Muscle layer of duodenum (tissue), 2 donors: Measurements from ENCODE around the gene FCRL1.

Experiments
- H3K27ac ChIP-seq: one replicate; pipeline ENCODE4 v1.7.0; 2013; ENCODE audit warnings: mild to moderate bottlenecking, low read length
- H3K27me3 ChIP-seq: one replicate; pipeline ENCODE4 v1.7.0; 2013; ENCODE audit warnings: low read depth, mild to moderate bottlenecking, control low read depth, low read length
- H3K36me3 ChIP-seq, 2 donors: one replicate each; pipeline ENCODE4 v1.7.0; 2013; ENCODE audit warnings: low read length in 2 of 2, control low read depth in 1 of 2, mild to moderate bottlenecking in 1 of 2; ENCODE audit not compliant: insufficient read depth in 2 of 2, control insufficient read depth in 1 of 2
- H3K4me1 ChIP-seq, 2 donors: one replicate each; pipeline ENCODE4 v1.7.0; 2013; ENCODE audit warnings: low read length in 2 of 2, mild to moderate bottlenecking in 2 of 2, control low read depth in 1 of 2, moderate library complexity in 1 of 2; ENCODE audit not compliant: insufficient read depth in 2 of 2, control insufficient read depth in 1 of 2
- H3K4me3 ChIP-seq, 2 donors: one replicate each; pipeline ENCODE4 v1.7.0; 2013; ENCODE audit warnings: low read length in 2 of 2, low read depth in 1 of 2, mild to moderate bottlenecking in 1 of 2
- H3K9me3 ChIP-seq, 2 donors: one replicate each; pipeline ENCODE4 v1.7.0; 2013; ENCODE audit warnings: low read length in 2 of 2, control low read depth in 1 of 2, mild to moderate bottlenecking in 1 of 2; ENCODE audit not compliant: control insufficient read depth in 1 of 2
- donor health status: healthy.

FCRL1 gene, protein sequence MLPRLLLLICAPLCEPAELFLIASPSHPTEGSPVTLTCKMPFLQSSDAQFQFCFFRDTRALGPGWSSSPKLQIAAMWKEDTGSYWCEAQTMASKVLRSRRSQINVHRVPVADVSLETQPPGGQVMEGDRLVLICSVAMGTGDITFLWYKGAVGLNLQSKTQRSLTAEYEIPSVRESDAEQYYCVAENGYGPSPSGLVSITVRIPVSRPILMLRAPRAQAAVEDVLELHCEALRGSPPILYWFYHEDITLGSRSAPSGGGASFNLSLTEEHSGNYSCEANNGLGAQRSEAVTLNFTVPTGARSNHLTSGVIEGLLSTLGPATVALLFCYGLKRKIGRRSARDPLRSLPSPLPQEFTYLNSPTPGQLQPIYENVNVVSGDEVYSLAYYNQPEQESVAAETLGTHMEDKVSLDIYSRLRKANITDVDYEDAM

DNA sequence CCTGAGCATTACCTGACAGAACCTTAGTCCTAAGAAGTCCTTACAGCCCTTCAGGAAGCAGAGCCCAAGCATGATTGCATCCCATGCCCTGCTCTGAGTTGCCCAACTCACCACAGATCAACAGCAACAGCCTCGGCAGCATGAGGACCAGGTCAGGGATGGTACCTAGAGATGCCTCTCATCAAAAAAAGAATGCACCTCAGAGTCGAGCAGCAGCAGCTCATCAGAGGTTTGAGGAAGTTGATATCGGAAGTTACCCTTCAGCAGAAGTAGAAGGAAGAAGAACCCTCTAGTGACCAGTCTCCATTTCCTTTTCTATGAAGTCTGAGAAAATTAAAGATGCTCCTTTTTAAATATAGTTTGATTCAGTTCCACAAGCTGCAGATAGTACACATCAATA, at the start of gene FCRL1:
FCRL1 (minus strand) TSS at position 225 of the 400 bp plus-strand sequence; CDS start at position 142, 83 bp downstream.
- Histone ChIP-seq H3K36me3 (no peaks in the 10 kb centered on the region), H3K4me3 (no peak within 1 kb of the TSS), H3K27ac (no peak within 1 kb of the TSS), H3K27me3 (no peaks in the 10 kb centered on the region), H3K4me1 (no peaks in the 10 kb centered on the region), H3K9me3 (no peaks in the 10 kb centered on the region)

DNA sequence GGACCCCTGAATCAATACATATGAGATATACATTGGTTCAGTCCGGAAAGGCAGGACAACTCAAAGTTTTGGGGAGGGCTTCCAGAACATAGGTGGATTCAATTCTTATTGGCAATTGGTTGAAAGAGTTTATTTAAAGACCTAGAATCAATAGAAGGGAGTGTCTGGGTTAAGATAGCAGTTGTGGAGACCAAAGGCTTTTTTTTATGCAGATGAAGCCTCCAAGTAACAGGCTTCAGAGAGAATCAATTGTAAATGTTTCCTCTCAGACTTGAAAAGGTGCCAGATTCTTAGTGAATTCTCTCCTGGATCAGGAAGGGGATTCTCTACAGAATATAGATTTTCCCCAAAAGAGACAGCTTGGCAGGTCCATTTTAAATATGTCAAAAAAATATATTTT, 48.7 kb upstream of the FCRL1 start:
- H3K27ac ChIP-seq = no peak overlapping the region

GRCh38 chr1:157862114-157863070, 42.5 kb upstream of the FCRL1 start:
- Histone ChIP-seq H3K27ac (no peak overlapping the region), H3K4me1 (no peaks in the 10 kb centered on the region), H3K4me3 (no peak overlapping the region), H3K9me3 (no peaks in the 10 kb centered on the region), H3K27me3 (peaks cover 4% of the 10 kb centered on the region), H3K36me3 (no peaks in the 10 kb centered on the region)

More for the DNA sequence above, 48.7 kb upstream of the FCRL1 start:
- Histone ChIP-seq H3K27me3 (peaks cover 4% of the 10 kb centered on the region), H3K36me3 (no peaks in the 10 kb centered on the region), H3K4me1 (no peaks in the 10 kb centered on the region), H3K4me3 (no peak overlapping the region), H3K9me3 (no peaks in the 10 kb centered on the region)

DNA sequence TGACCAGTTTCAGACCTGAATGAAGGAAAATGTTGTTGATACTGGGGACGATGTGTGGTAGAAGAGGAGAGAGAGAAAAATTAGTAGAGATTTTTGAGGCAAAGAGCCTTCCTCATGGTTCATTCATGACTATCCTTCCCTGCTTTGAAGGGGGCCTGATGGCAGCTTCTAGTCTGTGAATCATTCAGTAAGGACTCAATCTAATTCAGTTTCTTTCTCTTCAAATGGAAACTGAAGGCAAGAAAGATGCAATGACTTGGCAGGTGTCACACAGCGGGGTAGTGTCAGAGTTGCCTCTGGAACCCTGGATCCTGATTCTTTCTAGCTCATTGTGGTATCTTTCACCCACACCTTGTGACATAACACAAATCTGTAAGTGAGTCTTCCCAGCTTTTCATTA, 36.6 kb upstream of the FCRL1 start:
- Histone ChIP-seq H3K36me3 (no peaks in the 10 kb centered on the region), H3K27ac (no peak overlapping the region), H3K4me3 (no peak overlapping the region), H3K27me3 (no peaks in the 10 kb centered on the region), H3K9me3 (peaks cover 0 to 2% of the 10 kb centered on the region in 2 donors), H3K4me1 (no peaks in the 10 kb centered on the region)

- no peaks in the 10 kb centered on the region for H3K27me3 ChIP-seq
- H3K9me3 ChIP-seq = peaks cover 0 to 2% of the 10 kb centered on the region in 2 donors
- H3K4me1 ChIP-seq = no peaks in the 10 kb centered on the region
- no peaks in the 10 kb centered on the region for H3K36me3 ChIP-seq
- H3K4me3 ChIP-seq = no peak overlapping the region
- H3K27ac ChIP-seq = no peak overlapping the region
Measured at GRCh38 chr1:157852476-157852875, 32.6 kb upstream of the FCRL1 start.

GRCh38 chr1:157849229-157849875, 29.4 kb upstream of the FCRL1 start:
- H3K27ac ChIP-seq = no peak overlapping the region
- no peaks in the 10 kb centered on the region for H3K27me3 ChIP-seq

DNA sequence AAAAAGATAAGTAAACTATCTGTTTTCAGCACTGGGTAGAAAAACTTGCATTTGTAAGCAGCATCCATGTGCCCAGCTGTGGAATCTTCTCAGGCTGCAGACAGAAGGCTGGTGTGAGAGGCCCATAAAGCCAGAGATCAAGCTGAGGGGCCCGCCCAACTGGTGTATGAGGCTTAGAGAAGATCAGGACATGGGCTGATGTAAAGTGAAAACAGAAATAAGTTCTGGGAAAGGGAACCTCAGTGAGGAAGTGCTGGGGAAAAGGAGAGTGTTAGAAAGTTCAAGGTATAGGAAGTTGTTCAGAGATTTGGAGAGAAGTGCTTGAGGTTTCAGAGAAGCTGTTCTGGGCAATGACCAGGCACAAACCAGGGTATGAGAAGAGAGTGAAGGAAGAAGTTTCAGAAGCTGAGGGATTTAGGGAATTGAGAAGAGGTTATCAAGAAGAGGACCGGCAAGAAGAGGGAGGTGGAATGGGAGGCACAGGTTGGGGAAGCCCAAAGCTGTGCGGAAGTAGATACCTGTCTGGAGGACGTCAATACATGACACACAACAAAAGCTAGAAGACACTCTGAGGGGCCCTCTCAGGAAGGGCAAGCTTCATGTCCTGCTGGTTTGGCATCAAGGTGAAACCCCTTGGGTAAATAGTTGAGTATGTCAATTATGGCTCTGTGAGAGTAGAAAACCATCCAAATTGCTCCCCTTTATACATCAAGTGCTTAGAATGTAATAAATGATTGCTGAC, 24.3 kb upstream of the FCRL1 start:
- no peak overlapping the region for H3K27ac ChIP-seq
- H3K9me3 ChIP-seq = no peaks in the 10 kb centered on the region
- no peaks in the 10 kb centered on the region for H3K27me3 ChIP-seq

More at GRCh38 chr1:157849229-157849875, 29.4 kb upstream of the FCRL1 start:
- no peak overlapping the region for H3K4me3 ChIP-seq
- no peaks in the 10 kb centered on the region for H3K9me3 ChIP-seq
- no peaks in the 10 kb centered on the region for H3K4me1 ChIP-seq
- H3K36me3 ChIP-seq = no peaks in the 10 kb centered on the region

DNA sequence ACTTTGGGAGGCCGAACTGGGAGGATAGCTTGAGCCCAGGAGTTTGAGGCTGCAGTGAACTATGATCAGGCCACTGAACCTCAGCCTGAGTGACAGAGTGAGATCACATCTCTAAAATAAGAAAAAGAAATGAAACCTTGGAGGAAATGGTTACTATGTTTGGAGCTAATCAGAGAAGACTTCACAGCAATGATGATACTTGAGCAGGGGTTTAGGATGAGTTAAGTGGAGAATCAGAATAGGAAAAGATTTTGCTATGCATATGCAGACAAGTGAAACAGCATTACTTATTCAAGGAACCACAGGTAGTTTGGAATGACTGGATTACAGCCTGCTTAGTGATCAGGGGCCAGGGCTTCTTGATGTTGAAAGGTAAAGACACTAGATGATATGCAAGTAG, 23.0 kb upstream of the FCRL1 start:
- Histone ChIP-seq H3K27me3 (no peaks in the 10 kb centered on the region), H3K36me3 (no peaks in the 10 kb centered on the region), H3K4me3 (no peak overlapping the region), H3K27ac (no peak overlapping the region), H3K9me3 (no peaks in the 10 kb centered on the region), H3K4me1 (no peaks in the 10 kb centered on the region)

More for the DNA sequence above, 24.3 kb upstream of the FCRL1 start:
- Histone ChIP-seq H3K36me3 (no peaks in the 10 kb centered on the region), H3K4me3 (no peak overlapping the region), H3K4me1 (no peaks in the 10 kb centered on the region)

GRCh38 chr1:157841708-157842107, 21.8 kb upstream of the FCRL1 start, which contains the start of gene CD5L:
TSS of gene CD5L (minus strand) at chr1:157841808. CDS start at chr1:157841701, 107 bp downstream.
- Histone ChIP-seq H3K4me1 (no peaks in the 10 kb centered on the region), H3K27me3 (no peaks in the 10 kb centered on the region), H3K27ac (no peak within 1 kb of the TSS), H3K4me3 (no peak within 1 kb of the TSS), H3K9me3 (no peaks in the 10 kb centered on the region), H3K36me3 (no peaks in the 10 kb centered on the region)

- H3K27me3 ChIP-seq = no peaks in the 10 kb centered on the region
- H3K36me3 ChIP-seq = no peaks in the 10 kb centered on the region
- no peaks in the 10 kb centered on the region for H3K9me3 ChIP-seq
- no peaks in the 10 kb centered on the region for H3K4me1 ChIP-seq
- H3K4me3 ChIP-seq = no peak overlapping the region
- H3K27ac ChIP-seq = no peak overlapping the region
Measured at GRCh38 chr1:157838966-157839365, 19.0 kb upstream of the FCRL1 start.
